HG02798 (cell line): ENCODE results near the gene STXBP4.

Experiments
- ATAC-seq: cut with Tn5 transposase; IDR thresholded peaks from one replicate; pipeline ENCODE4 v1.9.1; 2021; ENCODE audit warnings: mild to moderate bottlenecking; ENCODE audit not compliant: unreplicated experiment, poor library complexity

The STXBP4 gene

GRCh38 chr17:55210292-55210691 is 241.7 kb downstream of the STXBP4 start:
- ATAC-seq = no peak

GRCh38 chr17:55212880-55213279 is 244.3 kb downstream of the STXBP4 start:
- no peak for ATAC-seq

- no peak for ATAC-seq
These were observed 247.1 kb downstream of the STXBP4 start for GRCh38 chr17:55215711-55216110.

GRCh38 chr17:55216888-55217287 is 248.3 kb downstream of the STXBP4 start:
- no peak for ATAC-seq

- ATAC-seq = no peak
These were observed 250.9 kb downstream of the STXBP4 start for GRCh38 chr17:55219459-55219858.

GRCh38 chr17:55219934-55220333 is 251.4 kb downstream of the STXBP4 start:
- ATAC-seq = no peak
